CD4-positive, alpha-beta T cell (primary cell): ENCODE data around the gene PAK1. TPM values are rescaled to one million over a fixed set of nuclear protein-coding genes. Genes with fewer than 3 reads are reported as not detected.

ENCODE experiments used
- ATAC-seq: fragments of 200-7000 bp; cut with Tn5 transposase; one replicate; pipeline ENCODE4 v1.10.0; 2022; ENCODE audit warnings: mild to moderate bottlenecking; ENCODE audit not compliant: poor library complexity
- CTCF ChIA-PET: fragments of 350-600 bp; sonication (Branson Sonifier 250); formaldehyde crosslinking; loops from one replicate; lab custom pipeline; 2021; ENCODE audit warnings: antibody characterized with exemption, inconsistent platforms; lab: Charles Lee
- POLR2A ChIA-PET: fragments of 350-600 bp; sonication (Branson Sonifier 250); formaldehyde crosslinking; loops from one replicate; lab custom pipeline; 2021; ENCODE audit warnings: antibody characterized with exemption, inconsistent platforms; lab: Charles Lee
- DNase-seq, 14 experiments: peaks; one replicate each; pipeline ENCODE4 v3.0.0-alpha.2; 2013 to 2020; ENCODE audit warnings: mixed read lengths in 2 of 14
- H3K27ac ChIP-seq, 2 donors: one replicate each; pipeline versions ENCODE4 v1.5.1 to v1.7.0; 2013; ENCODE audit warnings: low read length in 2 of 2, low read depth in 1 of 2, mild to moderate bottlenecking in 1 of 2
- H3K27me3 ChIP-seq, 2 experiments: 1 replicate in 1 of 2; 2 replicates in 1 of 2; pipeline versions ENCODE4 v1.6.1 to v1.7.0; 2013; ENCODE audit warnings: low read length in 2 of 2, control low read depth in 1 of 2, mild to moderate bottlenecking in 1 of 2, moderate library complexity in 1 of 2; ENCODE audit not compliant: insufficient read depth in 2 of 2, control insufficient read depth in 1 of 2
- H3K36me3 ChIP-seq: one replicate; pipeline ENCODE4 v1.6.1; 2013; ENCODE audit warnings: low read length, control low read depth; ENCODE audit not compliant: insufficient read depth
- H3K4me1 ChIP-seq: one replicate; pipeline ENCODE4 v1.6.1; 2013; ENCODE audit warnings: low read length, control low read depth; ENCODE audit not compliant: insufficient read depth
- H3K4me3 ChIP-seq: one replicate; pipeline ENCODE4 v1.5.1; 2013; ENCODE audit warnings: mild to moderate bottlenecking, low read length, moderate library complexity
- H3K9me3 ChIP-seq, 2 experiments: 1 replicate in 1 of 2; 2 replicates in 1 of 2; pipeline versions ENCODE4 v1.6.1 to v1.7.0; 2013; ENCODE audit warnings: low read length in 2 of 2, mild to moderate bottlenecking in 2 of 2, control low read depth in 1 of 2, moderate library complexity in 1 of 2; ENCODE audit not compliant: control insufficient read depth in 1 of 2, insufficient read depth in 1 of 2
- H3K27ac Mint-ChIP-seq: one replicate; pipeline ENCODE4 v1.8.0; 2020; ENCODE audit warnings: mixed read lengths
- H3K27me3 Mint-ChIP-seq: one replicate; pipeline ENCODE4 v1.8.0; 2021; ENCODE audit warnings: mixed read lengths
- H3K36me3 Mint-ChIP-seq: one replicate; pipeline ENCODE4 v1.8.0; 2021; ENCODE audit warnings: low read depth, mixed read lengths
- H3K4me1 Mint-ChIP-seq: one replicate; pipeline ENCODE4 v1.8.0; 2021; ENCODE audit warnings: low read depth, mixed read lengths
- H3K4me3 Mint-ChIP-seq: one replicate; pipeline ENCODE4 v1.8.0; 2020; ENCODE audit warnings: mild to moderate bottlenecking, mixed read lengths
- H3K9me3 Mint-ChIP-seq: one replicate; pipeline ENCODE4 v1.8.0; 2020; ENCODE audit warnings: mixed read lengths
- intact Hi-C, 2 experiments: fragments of 100-400 bp; cut with DNase I in 1 of 2; cut with micrococcal nuclease in 1 of 2; formaldehyde crosslinking; loops; one replicate each; pipeline versions ENCODE4 v1.15.1 to v1.9.0; 2023 to 2025; cut with DNase I, micrococcal nuclease
- total RNA-seq, 174 experiments: library from RNA in 2 of 174; stranded (reverse) in 2 of 174; gene quantifications; one replicate each; pipeline ENCODE4 v1.2.3 and lab custom pipeline; 2021 to 2026
- TF ChIP-seq, protein P1 (sequence below): fragments of 200-600 bp; IDR thresholded peaks from one replicate; pipeline ENCODE4 v1.8.0; 2022; ENCODE audit warnings: antibody characterized with exemption, mild to moderate bottlenecking

Gene PAK1
- total RNA-seq, 2 experiments from 2014 or later = 6.9 to 12.6 TPM

DNA sequence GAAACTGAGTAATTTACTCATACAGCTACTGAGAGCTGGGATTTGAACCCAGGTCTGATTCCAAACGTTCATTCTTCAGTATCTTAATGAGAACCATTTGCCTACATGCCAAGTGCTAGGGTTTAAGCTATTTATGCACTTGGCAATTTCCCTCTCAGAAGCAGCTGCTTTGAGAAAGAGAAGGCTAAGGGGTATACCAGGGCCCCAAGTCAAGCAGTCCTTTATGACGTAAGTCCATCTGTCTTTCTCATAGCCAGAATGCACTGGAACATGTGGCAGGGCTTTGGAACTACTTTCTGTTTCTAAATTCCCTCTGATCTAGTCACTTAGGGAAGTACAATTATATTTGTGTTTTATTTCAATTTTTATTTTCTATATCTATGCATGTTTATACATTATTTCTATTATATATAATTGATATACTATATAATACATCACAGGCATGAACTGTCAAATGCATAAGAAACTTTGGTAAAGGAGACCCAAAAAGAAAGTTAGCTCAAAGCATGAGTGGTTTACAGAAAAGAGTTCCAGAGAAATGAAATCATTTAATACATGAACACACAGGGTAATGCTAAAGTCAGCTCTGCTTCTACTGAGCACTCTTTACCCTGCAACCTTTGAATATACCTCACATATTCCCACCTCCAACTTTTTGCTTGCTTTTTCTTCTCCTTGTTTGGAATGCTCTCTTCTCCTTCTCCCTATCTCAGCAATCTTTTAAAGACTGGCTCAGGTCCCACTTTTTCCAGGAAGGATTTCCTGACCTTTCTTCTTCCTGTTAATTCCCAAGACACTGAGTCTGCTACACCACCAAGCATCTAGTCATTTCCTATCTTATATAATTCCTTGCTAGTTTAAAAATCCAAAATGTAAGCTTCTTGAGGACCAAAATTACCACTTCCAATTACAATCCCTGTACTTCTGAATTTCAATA lies 91.9 kb downstream of the PAK1 start:
- H3K27me3 ChIP-seq = no peaks in the 10 kb centered on the region
- H3K4me3 ChIP-seq = no peak overlapping the region
- Mint-ChIP-seq H3K27ac (no peak overlapping the region), H3K4me3 (no peak overlapping the region), H3K36me3 (peaks cover 31% of the 10 kb centered on the region), H3K27me3 (no peaks in the 10 kb centered on the region), H3K4me1 (no peaks in the 10 kb centered on the region), H3K9me3 (no peaks in the 10 kb centered on the region)
- no peak for DNase-seq
- intact Hi-C loops = no loop called here
- H3K4me1 ChIP-seq = no peaks in the 10 kb centered on the region
- CTCF ChIA-PET = interaction anchor here (0.8 kb wide), 1 partner anchor 255 kb away, joined by 3 read pairs; no protein-coding TSS in a partner anchor
- TF ChIP-seq, protein P1, sequence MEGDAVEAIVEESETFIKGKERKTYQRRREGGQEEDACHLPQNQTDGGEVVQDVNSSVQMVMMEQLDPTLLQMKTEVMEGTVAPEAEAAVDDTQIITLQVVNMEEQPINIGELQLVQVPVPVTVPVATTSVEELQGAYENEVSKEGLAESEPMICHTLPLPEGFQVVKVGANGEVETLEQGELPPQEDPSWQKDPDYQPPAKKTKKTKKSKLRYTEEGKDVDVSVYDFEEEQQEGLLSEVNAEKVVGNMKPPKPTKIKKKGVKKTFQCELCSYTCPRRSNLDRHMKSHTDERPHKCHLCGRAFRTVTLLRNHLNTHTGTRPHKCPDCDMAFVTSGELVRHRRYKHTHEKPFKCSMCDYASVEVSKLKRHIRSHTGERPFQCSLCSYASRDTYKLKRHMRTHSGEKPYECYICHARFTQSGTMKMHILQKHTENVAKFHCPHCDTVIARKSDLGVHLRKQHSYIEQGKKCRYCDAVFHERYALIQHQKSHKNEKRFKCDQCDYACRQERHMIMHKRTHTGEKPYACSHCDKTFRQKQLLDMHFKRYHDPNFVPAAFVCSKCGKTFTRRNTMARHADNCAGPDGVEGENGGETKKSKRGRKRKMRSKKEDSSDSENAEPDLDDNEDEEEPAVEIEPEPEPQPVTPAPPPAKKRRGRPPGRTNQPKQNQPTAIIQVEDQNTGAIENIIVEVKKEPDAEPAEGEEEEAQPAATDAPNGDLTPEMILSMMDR = no peak
- H3K27ac ChIP-seq = no peak overlapping the region
- H3K36me3 ChIP-seq = peaks cover 11% of the 10 kb centered on the region
- POLR2A ChIA-PET = no interaction called here
- H3K9me3 ChIP-seq = no peaks in the 10 kb centered on the region
- no peak for ATAC-seq

- H3K4me1 ChIP-seq = no peaks in the 10 kb centered on the region
- no peaks in the 10 kb centered on the region for H3K4me1 Mint-ChIP-seq
- H3K27ac Mint-ChIP-seq = no peak overlapping the region
- H3K9me3 ChIP-seq = no peaks in the 10 kb centered on the region
- no peaks in the 10 kb centered on the region for H3K27me3 Mint-ChIP-seq
- no peak for DNase-seq
- no peak for ATAC-seq
- POLR2A ChIA-PET = no interaction called here
- H3K4me3 ChIP-seq = no peak overlapping the region
- H3K27me3 ChIP-seq = no peaks in the 10 kb centered on the region
- intact Hi-C loops = no loop called here
- peaks cover 15% of the 10 kb centered on the region for H3K36me3 ChIP-seq
- H3K4me3 Mint-ChIP-seq = no peak overlapping the region
- no peak overlapping the region for H3K27ac ChIP-seq
- CTCF ChIA-PET = no interaction called here
- H3K9me3 Mint-ChIP-seq = no peaks in the 10 kb centered on the region
- H3K36me3 Mint-ChIP-seq = peaks cover 35% of the 10 kb centered on the region
- TF ChIP-seq, protein P1 = no peak
Measured at GRCh38 chr11:77379934-77380333, 94.0 kb downstream of the PAK1 start.

DNA sequence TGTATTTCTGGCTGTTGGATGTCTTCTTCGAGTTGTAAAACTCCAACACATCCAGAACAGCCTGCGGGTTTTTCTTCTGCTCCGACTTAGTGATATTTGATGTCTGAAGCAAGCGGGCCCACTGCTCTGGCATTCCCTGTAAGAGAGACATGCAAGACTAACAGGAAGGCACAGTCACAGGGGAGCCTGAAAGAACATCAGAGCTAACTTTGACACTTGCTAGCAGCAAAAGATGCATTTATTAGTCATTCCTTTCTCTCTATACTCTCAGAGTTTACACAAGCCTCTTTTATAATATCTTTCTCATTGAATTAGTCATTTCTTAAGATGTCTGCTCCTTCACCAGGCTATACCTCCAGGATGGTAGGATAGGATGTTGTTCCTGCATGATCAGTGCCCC lies 94.6 kb downstream of the PAK1 start:
- intact Hi-C loops = no loop called here
- POLR2A ChIA-PET = no interaction called here
- peaks cover 15% of the 10 kb centered on the region for H3K36me3 ChIP-seq
- H3K9me3 Mint-ChIP-seq = no peaks in the 10 kb centered on the region
- CTCF ChIA-PET = no interaction called here
- H3K4me3 Mint-ChIP-seq = no peak overlapping the region
- H3K27ac ChIP-seq = no peak overlapping the region
- DNase-seq (no peak), ATAC-seq (no peak)
- H3K4me1 ChIP-seq = no peaks in the 10 kb centered on the region
- no peaks in the 10 kb centered on the region for H3K27me3 ChIP-seq
- no peaks in the 10 kb centered on the region for H3K27me3 Mint-ChIP-seq
- no peak overlapping the region for H3K27ac Mint-ChIP-seq
- no peaks in the 10 kb centered on the region for H3K9me3 ChIP-seq
- TF ChIP-seq, protein P1 = no peak
- no peaks in the 10 kb centered on the region for H3K4me1 Mint-ChIP-seq
- H3K36me3 Mint-ChIP-seq = peaks cover 42% of the 10 kb centered on the region
- no peak overlapping the region for H3K4me3 ChIP-seq
